H9 (cell line): Measurements from ENCODE around the gene ITPKA. TPM values are rescaled to one million over a fixed set of nuclear protein-coding genes. Genes with fewer than 3 reads are reported as not detected.

Source experiments
- DNase-seq: peaks from one replicate; pipeline ENCODE4 v3.0.0-alpha.2; 2017
- H2AFZ ChIP-seq: one replicate; pipeline ENCODE4 v1.6.1; 2013; ENCODE audit warnings: mild to moderate bottlenecking, low read length, control low read depth, moderate library complexity
- H2AK5ac ChIP-seq: 2 replicates; pipeline ENCODE4 v1.6.1; 2013; ENCODE audit warnings: low read length, control low read depth, mixed read lengths; ENCODE audit not compliant: insufficient read length
- H2BK120ac ChIP-seq: one replicate; pipeline ENCODE4 v1.6.1; 2013; ENCODE audit warnings: low read depth, mild to moderate bottlenecking, low read length, control low read depth, inconsistent platforms; ENCODE audit not compliant: poor library complexity, severe bottlenecking
- H2BK12ac ChIP-seq: 2 replicates; pipeline ENCODE4 v1.6.1; 2013; ENCODE audit warnings: low read length, control low read depth, mixed read lengths, low read depth; ENCODE audit not compliant: insufficient read length
- H2BK15ac ChIP-seq: 2 replicates; pipeline ENCODE4 v1.6.1; 2013; ENCODE audit warnings: low read depth, low read length, control low read depth
- H2BK20ac ChIP-seq: one replicate; pipeline ENCODE4 v1.6.1; 2013; ENCODE audit warnings: low read depth, mild to moderate bottlenecking, low read length, control low read depth, inconsistent platforms; ENCODE audit not compliant: poor library complexity, severe bottlenecking
- H2BK5ac ChIP-seq: 2 replicates; pipeline ENCODE4 v1.6.1; 2013; ENCODE audit warnings: low read length, control low read depth, mixed read lengths; ENCODE audit not compliant: insufficient read length
- H3K14ac ChIP-seq: 2 replicates; pipeline ENCODE4 v1.6.1; 2013; ENCODE audit warnings: low read length, control low read depth; ENCODE audit not compliant: insufficient read depth
- H3K18ac ChIP-seq: 2 replicates; pipeline ENCODE4 v1.6.1; 2013; ENCODE audit warnings: low read depth, mild to moderate bottlenecking, mixed read lengths, low read length, control low read depth; ENCODE audit not compliant: insufficient read length
- H3K23ac ChIP-seq: 2 replicates; pipeline ENCODE4 v1.6.1; 2013; ENCODE audit warnings: low read length, control low read depth, mixed read lengths, low read depth; ENCODE audit not compliant: insufficient read length
- H3K23me2 ChIP-seq: 2 replicates; pipeline ENCODE4 v1.6.1; 2013; ENCODE audit warnings: low read depth, mild to moderate bottlenecking, mixed read lengths, low read length, control low read depth; ENCODE audit not compliant: insufficient read length, poor library complexity, severe bottlenecking
- H3K27ac ChIP-seq: 2 replicates; pipeline ENCODE4 v1.5.1; 2013; ENCODE audit warnings: low read length, control low read depth, mixed read lengths, low read depth; ENCODE audit not compliant: insufficient read length
- H3K27me3 ChIP-seq: 2 replicates; pipeline ENCODE4 v1.6.1; 2013; ENCODE audit warnings: low read length, control low read depth, inconsistent platforms; ENCODE audit not compliant: insufficient read depth
- H3K4ac ChIP-seq: 2 replicates; pipeline ENCODE4 v1.6.1; 2013; ENCODE audit warnings: low read depth, mild to moderate bottlenecking, control low read depth, inconsistent platforms, low read length, moderate library complexity
- H3K4me1 ChIP-seq: 2 replicates; pipeline ENCODE4 v1.6.1; 2013; ENCODE audit warnings: low read length, control low read depth, inconsistent platforms; ENCODE audit not compliant: insufficient read depth
- H3K4me2 ChIP-seq: 2 replicates; pipeline ENCODE4 v1.6.1; 2013; ENCODE audit warnings: low read length, control low read depth, mixed read lengths; ENCODE audit not compliant: insufficient read length, insufficient read depth
- H3K56ac ChIP-seq: 2 replicates; pipeline ENCODE4 v1.6.1; 2013; ENCODE audit warnings: low read depth, mild to moderate bottlenecking, mixed read lengths, low read length, control low read depth; ENCODE audit not compliant: insufficient read length
- H3K79me1 ChIP-seq: 2 replicates; pipeline ENCODE4 v1.6.1; 2013; ENCODE audit warnings: low read depth, mild to moderate bottlenecking, moderate library complexity, low read length, control low read depth, inconsistent platforms; ENCODE audit not compliant: insufficient read depth, poor library complexity, severe bottlenecking
- H3K79me2 ChIP-seq: 2 replicates; pipeline ENCODE4 v1.6.1; 2013; ENCODE audit warnings: low read length, control low read depth, inconsistent platforms; ENCODE audit not compliant: insufficient read depth
- H3K9ac ChIP-seq: 2 replicates; pipeline ENCODE4 v1.6.1; 2013; ENCODE audit warnings: low read length, control low read depth, mixed read lengths; ENCODE audit not compliant: insufficient read length; ENCODE audit errors: extremely low read depth
- H3K9me3 ChIP-seq: one replicate; pipeline ENCODE4 v1.6.1; 2013; ENCODE audit warnings: low read depth, low read length, inconsistent platforms; ENCODE audit not compliant: control insufficient read depth
- H3T11ph ChIP-seq: one replicate; pipeline ENCODE4 v1.6.1; 2013; ENCODE audit warnings: mild to moderate bottlenecking, low read length, control low read depth, inconsistent platforms
- H4K20me1 ChIP-seq: one replicate; pipeline ENCODE4 v1.6.1; 2013; ENCODE audit not compliant: control insufficient read depth, insufficient read length, insufficient read depth
- H4K5ac ChIP-seq: 2 replicates; pipeline ENCODE4 v1.6.1; 2013; ENCODE audit warnings: low read depth, mild to moderate bottlenecking, mixed read lengths, low read length, control low read depth; ENCODE audit not compliant: insufficient read length
- H4K8ac ChIP-seq: replicated peaks from 2 replicates; pipeline ENCODE4 v1.6.1; 2013; ENCODE audit warnings: low read length, control low read depth, mixed read lengths, low read depth; ENCODE audit not compliant: insufficient read length
- H4K91ac ChIP-seq: 2 replicates; pipeline ENCODE4 v1.6.1; 2013; ENCODE audit warnings: low read depth, mild to moderate bottlenecking, moderate library complexity, mixed read lengths, low read length, control low read depth; ENCODE audit not compliant: insufficient read length
- H3K27ac Mint-ChIP-seq, 3 experiments: 2 replicates in 2 of 3; 3 replicates in 1 of 3; pipeline ENCODE4 v1.8.0; 2020 to 2021; ENCODE audit warnings: mixed read lengths in 3 of 3, mild to moderate bottlenecking in 1 of 3, moderate library complexity in 1 of 3
- H3K27me3 Mint-ChIP-seq: 2 replicates; pipeline ENCODE4 v1.8.0; 2021; ENCODE audit warnings: low read depth, mild to moderate bottlenecking, moderate library complexity, mixed read lengths
- H3K36me3 Mint-ChIP-seq, 3 experiments: 2 replicates in 2 of 3; 3 replicates in 1 of 3; pipeline ENCODE4 v1.8.0; 2020 to 2021; ENCODE audit warnings: low read depth in 3 of 3, mixed read lengths in 3 of 3; ENCODE audit not compliant: insufficient read depth in 1 of 3
- H3K4me1 Mint-ChIP-seq, 2 experiments: 2 replicates each; pipeline ENCODE4 v1.8.0; 2020; ENCODE audit warnings: mixed read lengths in 2 of 2
- H3K4me3 Mint-ChIP-seq, 2 experiments: 2 replicates in 1 of 2; 3 replicates in 1 of 2; pipeline ENCODE4 v1.8.0; 2020 to 2021; ENCODE audit warnings: mild to moderate bottlenecking in 2 of 2, mixed read lengths in 2 of 2, moderate library complexity in 1 of 2
- H3K9me3 Mint-ChIP-seq, 2 experiments: 2 replicates in 1 of 2; 3 replicates in 1 of 2; pipeline ENCODE4 v1.8.0; 2020; ENCODE audit warnings: mild to moderate bottlenecking in 2 of 2, mixed read lengths in 2 of 2, moderate library complexity in 1 of 2
- CTCF ChIP-seq: fragments of 200-600 bp; sonication (generic); conservative IDR thresholded peaks from 3 replicates; pipeline ENCODE4 v1.8.0; 2021; ENCODE audit warnings: antibody characterized with exemption, mild to moderate bottlenecking
- WGBS: extraction: QIAGEN DNeasy Blood & Tissue Kit; methylation state at CpG from one replicate; pipeline ENCODE4 v1.1.7; 2013; ENCODE audit warnings: missing lambda C conversion rate, low lambda C conversion rate, mixed read lengths; ENCODE audit not compliant: insufficient read length; ENCODE audit errors: extremely low coverage; 5-methylcytosine and 5-hydroxymethylcytosine counted together
- total RNA-seq: library from RNA; stranded (reverse); gene quantifications from 2 replicates; pipeline ENCODE4 v1.2.1, GENCODE V29; 2021

ITPKA gene
- total RNA-seq, 1 experiment from 2014 or later = 0.77 TPM

DNA sequence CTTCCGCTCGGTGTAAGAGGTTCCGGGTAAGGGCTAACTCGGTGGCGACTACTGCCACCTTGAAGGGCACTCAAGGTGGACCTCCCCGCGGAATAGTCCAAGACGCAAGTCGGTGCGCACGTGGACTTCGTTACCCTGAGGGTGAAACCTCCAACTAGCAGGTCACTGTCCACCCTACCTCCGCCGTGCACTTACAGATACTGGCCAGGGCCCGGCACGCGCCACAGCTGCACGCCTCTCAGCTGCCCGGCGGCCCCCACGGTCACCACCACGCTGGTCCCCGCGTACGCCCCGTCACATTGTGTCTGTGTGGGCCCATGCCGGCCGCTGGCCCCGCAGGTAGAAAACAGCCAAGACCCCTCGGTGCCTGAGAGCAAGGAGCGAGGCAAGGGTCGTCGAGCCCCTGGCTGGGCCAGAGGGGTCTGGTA, 18.9 kb downstream of the ITPKA start:
- H3K27me3 ChIP-seq = peaks cover 30% of the 10 kb centered on the region
- H3K23ac ChIP-seq = no peak overlapping the region
- H3T11ph ChIP-seq = no peak overlapping the region
- no peaks in the 10 kb centered on the region for H3K79me2 ChIP-seq
- Mint-ChIP-seq H3K4me3 (peak overlapping the region; percentile 60 to 84), H3K36me3 (peaks cover 12 to 14% (median 12%) of the 10 kb centered on the region in 3 experiments), H3K27me3 (peaks cover 76% of the 10 kb centered on the region), H3K27ac (no peak overlapping the region), H3K9me3 (no peaks in the 10 kb centered on the region; a peak in 1 of 5 replicates), H3K4me1 (peaks cover 23 to 27% of the 10 kb centered on the region in 2 experiments)
- H2BK5ac ChIP-seq = no peak overlapping the region
- H2BK20ac ChIP-seq = no peak overlapping the region
- H4K91ac ChIP-seq = no peak overlapping the region
- H4K5ac ChIP-seq = no peak overlapping the region
- no peaks in the 10 kb centered on the region for H3K79me1 ChIP-seq
- H3K56ac ChIP-seq = no peak overlapping the region
- H3K27ac ChIP-seq = no peak overlapping the region
- H3K4ac ChIP-seq = no peak overlapping the region
- H2BK15ac ChIP-seq = no peak overlapping the region
- no peaks in the 10 kb centered on the region for H3K9me3 ChIP-seq
- no peaks in the 10 kb centered on the region for H3K4me1 ChIP-seq
- no peak overlapping the region for H4K8ac ChIP-seq
- H3K18ac ChIP-seq = no peak overlapping the region
- no CpG with 5 or more reads among the region's 33 CpGs for WGBS
- no peak overlapping the region; the same call in 1 of the 2 replicates for H3K14ac ChIP-seq
- H4K20me1 ChIP-seq = no peaks in the 10 kb centered on the region
- H3K9ac ChIP-seq = no peak overlapping the region
- DNase-seq = no peak
- H2AK5ac ChIP-seq = no peak overlapping the region
- H3K4me2 ChIP-seq = peak overlapping the region; percentile 87
- H3K23me2 ChIP-seq = peaks cover 11% of the 10 kb centered on the region
- no peak for TF ChIP-seq CTCF
- H2BK120ac ChIP-seq = no peak overlapping the region
- H2AFZ ChIP-seq = no peak overlapping the region
- no peak overlapping the region for H2BK12ac ChIP-seq
